ENCODE measurements around the gene RORC. TPM values are rescaled to one million over a fixed set of nuclear protein-coding genes. Genes with fewer than 3 reads are reported as not detected.

RORC gene
- total and polyA plus RNA-seq, 2 of the 8 experiments (the other 6 are each of a cell fraction or from before 2014, with no cell fraction given): 0.44 to 0.54 TPM

DNA sequence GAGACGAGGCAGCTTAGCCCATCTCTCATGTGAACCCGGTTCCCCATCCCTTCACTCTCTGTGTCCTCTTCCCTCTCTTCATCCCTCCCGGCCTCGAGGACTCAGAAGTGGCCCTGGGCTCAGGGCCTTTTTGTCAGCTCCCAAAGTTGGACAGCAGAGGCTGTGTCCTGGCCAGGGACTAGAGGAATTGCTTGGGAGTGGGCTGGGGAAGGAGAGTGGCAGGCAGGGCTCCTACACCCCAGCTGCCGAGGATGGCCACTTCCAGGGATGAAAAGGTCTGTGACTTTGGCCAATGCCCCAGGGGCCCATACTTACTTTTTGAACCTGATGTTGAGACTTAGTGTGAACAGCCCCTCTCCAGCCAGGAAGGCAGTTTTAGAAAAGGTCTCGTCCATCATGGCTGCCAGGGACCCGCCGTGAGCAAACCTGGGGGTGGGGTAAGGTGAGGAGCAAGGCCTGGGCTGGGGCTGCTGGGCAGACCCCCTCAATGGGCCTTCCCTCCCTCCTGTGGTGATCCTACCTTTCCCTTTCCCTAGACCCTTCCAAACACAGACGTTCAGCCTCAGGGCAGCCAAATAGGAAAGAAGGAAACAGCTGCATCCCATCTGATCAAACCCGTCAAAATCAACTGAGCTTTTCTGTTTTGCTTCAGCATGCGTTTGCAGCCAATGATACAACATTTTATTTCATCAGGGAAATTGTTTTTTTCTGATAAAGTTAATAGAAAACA, 16.4 kb upstream of the RORC start (continued):
- TF ChIP-seq CTBP2 (IDR thresholded peaks at IDR 0.05; ENCODE audit: borderline replicate concordance, insufficient read depth, insufficient read length, low read length): no peak

Data from H1 (cell line).